GM19395 (cell line): Measurements from ENCODE around the gene SYTL3.

Experiments
- ATAC-seq: cut with Tn5 transposase; IDR thresholded peaks from one replicate; pipeline ENCODE4 v1.9.1; 2021; ENCODE audit warnings: mild to moderate bottlenecking, moderate library complexity; ENCODE audit not compliant: unreplicated experiment

SYTL3 gene

DNA sequence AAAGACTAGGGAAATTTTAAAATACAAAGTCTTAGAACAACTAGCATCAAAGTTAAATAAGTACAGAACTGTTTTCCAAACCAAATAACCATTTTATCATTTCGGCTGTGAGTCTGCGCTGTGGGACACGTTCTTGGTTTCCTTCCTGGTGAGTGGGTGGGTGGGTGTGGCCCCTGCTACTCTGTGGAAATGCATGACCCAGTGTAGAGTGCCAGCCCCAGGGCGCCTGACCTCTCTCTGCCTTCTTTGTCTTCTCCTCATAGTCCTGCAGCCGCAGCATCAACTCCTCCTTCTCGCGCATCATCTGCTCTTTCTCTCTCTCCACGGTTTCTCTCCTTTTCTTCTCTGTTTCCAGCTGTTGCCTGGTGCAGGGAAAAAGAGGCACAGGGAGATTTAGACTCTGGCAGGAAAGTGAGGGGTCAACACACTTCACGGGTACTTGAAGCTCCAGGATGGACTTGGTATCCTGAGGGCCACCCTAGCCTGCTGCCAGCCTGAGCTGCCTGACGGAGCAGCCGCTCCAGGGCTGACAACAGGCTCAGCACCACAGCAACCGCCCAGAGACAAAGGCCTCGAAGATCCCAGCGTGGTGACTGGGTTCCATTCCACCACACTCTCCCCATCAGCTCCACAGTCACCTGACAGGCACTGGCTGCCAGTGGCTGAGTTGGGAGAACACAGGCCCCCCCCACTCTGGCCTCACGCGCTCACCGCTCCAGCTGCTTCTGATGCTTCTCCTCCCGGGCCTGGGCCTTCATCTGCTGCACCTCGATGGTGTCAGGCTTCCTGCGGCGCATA lies 120.9 kb downstream of the SYTL3 start:
- ATAC-seq = no peak

DNA sequence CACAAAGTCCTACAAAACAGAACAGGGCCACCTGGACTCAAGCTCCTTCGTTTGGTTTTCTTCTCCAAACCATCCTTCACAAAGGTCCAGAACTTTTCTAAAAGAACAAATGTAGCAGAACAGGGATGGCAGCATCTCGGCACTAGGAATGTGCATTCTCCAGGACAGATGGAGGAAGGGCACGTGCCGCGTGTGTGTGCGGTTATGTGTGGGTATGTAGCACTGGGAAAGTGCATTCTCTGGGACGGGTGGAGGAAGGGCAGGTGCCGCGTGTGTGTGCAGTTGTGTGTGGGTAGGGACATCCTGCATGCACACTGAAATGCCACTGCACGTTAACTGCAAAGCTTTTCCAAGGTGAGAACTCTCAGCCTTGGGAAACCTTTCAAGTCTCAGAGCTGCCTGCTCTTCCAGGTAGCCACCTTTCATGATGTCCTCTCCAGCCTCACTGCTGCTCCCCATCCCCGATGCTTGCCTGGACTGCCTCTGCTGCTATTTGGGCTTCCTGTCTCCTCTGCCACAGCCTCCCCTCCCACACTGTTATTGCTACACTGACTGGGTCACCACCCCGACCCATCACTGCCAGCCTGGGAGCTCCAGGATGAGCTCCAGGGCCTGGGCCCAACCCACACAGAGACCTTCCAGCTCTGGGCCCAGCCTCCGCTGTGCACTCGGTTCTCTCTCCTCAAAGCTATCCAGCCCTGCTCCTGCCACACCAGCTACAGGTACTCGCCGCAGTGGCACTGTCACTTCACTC lies 121.7 kb downstream of the SYTL3 start:
- ATAC-seq = no peak

DNA sequence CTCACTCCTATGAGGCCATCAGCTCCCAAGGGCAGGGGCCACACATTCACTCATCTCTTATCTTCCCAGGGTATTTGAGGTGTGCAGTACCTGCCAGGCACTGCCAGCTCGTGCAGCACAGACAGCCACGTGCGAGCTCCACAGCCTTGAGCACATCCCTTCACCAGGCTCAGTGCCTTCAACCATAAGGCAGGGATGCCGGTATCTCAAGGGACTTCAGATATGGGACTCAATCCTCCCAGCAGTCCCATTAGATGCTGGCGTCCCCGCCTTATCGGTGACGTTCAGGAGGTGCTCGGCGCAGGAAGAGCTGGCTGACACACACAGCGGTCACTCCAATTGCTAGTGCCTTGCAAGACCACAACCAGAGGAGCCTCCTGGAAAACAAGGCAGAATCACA lies 122.3 kb downstream of the SYTL3 start:
- ATAC-seq = no peak

DNA sequence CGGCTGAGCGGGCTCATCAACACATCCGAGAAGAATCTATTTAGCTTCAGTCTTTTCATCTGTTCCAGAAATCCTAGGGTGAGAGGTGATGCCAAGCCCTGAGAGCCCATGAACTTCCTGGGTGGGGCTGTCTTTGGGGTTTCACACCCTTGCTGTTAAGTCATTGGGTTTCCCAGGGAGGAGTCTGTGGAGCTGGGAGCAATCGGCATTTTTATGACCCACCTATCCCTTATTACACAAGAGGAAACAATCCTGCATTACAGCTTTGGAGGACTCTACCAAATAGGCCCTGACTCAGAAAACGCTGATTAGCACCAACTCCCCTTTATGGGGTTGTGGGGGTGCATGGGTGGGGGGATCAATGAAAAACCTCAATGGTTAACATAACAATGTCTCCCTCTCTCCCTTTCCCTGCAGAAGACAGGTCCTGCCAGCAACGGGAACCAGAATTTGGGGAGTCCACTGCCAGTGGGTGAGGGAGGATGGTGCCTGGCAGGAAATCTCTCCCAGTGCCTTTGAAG lies 123.1 kb downstream of the SYTL3 start:
- no peak for ATAC-seq

DNA sequence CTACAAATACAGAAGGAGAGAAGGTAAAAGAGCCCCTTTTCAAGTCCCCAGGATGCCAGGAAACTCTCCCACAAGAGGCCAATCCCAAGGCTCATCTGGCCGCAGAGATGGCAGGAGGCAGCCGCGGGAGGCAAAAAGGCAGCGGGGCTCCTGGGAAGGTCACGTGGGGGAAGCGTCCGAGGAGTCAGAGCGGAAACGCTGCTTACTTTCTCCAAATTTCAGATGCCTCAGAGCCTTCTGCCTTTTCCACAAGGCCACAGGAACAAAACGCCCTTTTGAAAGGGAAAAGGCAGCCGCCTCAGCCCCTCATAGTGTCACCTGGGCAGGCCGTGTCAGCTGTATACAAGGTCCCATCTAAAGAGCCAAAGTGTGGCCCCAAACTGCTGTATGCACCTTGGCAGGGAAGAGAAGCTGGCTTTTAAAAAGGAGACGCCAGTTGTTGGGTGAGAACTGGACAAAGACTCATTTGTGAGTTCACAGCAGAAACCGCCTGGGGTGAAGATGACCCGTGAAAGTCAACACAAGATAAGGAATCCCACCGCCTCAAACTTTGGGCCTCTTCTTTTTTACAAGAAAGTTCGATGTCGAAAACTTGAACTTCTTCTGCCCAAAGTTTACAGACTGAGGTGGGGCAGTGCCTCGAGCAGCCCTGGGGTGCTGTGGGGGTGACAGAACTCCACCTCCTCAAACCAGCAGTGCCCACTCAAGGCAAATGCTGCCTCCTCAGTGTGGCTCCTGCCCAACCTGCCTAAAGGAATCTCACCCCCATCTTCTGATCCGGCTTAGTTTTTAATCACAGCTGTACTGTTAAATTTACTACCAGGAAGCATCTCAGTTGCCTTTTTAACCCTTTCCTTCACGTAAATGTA lies 124.0 kb downstream of the SYTL3 start:
- ATAC-seq = no peak

DNA sequence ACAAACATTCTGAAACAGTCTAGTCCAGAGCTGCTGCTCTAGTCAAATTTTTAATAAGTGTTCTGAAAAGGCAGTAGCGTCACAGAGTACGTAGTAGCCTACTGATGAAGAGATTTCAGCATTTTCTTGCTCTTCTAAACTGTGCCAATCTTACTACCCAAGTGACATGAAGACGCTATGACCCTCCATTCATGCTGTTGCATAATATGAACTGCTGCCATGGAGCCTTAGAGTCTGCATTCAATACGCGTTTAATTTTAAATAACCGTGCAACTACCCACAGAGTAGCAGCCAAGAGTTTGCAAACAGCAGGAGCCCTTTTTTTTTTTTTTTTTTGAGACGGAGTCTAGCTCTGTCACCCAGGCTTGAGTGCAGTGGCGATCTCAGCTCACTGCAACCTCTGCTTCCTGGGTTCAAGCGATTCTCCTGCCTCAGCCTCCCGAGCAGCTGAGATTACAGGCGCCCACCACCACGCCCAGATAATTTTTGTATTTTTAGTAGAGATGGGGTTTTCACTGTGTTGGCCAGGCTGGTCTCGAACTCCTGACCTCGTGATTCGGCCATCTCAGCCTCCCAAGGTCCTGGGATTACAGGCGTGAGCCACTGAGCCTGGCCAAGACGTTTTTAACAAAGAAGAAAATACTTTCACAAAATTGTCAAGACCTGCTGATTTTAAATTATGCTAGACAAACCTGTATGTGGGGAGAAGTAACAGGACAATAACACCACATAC lies 125.0 kb downstream of the SYTL3 start:
- ATAC-seq = no peak

DNA sequence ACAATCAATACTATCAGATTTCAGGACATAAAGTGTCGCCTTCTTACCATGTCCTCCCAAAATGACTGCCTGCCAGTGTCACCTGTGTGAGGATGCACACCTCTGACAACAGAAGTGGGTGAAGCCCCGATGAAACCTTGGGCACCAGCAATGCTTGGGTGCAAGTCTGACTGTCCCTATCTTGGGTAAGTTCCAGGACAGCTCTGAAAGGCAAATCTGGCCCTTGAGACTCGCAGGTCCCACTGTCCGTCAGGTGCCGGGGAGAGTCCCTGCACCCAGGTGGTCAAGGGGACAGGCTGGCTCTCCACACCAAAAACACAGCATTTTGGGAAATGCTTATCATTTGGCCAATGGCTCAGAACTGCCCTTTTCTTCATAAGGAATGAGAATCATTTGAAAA lies 126.0 kb downstream of the SYTL3 start:
- ATAC-seq = no peak

DNA sequence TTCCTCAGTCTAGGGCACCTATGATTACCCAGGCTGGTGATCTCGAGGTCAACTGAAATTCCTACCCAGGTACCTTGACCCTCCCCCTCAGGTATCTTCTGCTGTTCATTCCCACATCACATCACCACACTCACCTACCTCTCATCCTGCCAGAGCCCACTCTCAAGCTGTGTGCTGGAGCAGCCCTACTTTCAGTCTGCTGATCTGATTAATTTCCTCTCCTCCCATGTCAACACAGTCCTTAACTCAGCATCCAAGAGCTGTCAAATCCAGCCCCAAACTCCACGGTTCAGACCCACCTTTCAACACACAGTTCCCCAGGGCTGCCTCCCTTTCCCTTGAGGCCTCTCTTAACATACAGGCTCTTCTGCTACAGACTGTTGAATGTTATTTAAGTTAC lies 126.9 kb downstream of the SYTL3 start:
- ATAC-seq = no peak

DNA sequence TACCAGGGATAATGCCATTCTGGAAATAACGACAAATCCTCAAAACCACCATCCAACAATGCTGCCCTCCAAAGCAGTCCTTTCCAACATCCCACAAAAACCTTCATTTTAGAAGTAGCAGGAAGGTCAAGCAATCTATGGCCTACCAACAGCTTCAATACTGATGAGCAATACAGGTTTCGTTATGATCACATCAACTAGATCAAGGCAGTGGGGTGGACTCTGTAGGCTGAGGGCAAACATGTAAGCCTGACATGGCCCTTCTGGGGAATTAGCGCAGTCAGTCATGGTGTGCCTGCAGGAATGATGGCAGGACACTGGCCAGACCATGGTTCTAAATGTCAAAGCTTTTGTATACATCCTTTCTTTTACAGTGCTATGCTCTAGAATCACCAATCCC lies 127.7 kb downstream of the SYTL3 start:
- ATAC-seq = no peak

DNA sequence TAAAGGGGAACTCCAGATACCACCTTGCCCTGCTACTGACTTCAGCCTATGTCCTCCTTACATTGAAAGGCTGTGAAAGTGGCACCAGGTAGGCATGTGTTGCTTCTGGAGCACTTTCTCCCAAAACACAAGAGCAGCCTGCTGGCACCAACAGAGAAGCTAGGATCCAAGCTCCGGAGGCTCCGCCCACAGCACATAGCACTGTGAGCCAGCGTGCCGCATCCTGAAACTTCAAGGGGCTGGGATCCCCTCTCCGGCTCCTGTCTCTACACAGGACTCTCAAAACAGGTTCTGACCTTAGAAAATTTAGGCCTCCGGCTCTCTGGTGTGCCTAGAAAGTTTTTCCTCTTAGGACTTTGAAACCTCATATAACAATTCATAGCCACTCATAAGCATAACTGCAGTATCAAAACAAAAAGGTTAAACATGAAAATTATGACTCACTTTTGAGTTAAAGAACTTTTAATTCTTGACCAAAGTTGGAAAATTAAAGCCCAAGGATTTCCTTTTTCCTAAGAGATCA lies 128.2 kb downstream of the SYTL3 start:
- ATAC-seq = no peak

DNA sequence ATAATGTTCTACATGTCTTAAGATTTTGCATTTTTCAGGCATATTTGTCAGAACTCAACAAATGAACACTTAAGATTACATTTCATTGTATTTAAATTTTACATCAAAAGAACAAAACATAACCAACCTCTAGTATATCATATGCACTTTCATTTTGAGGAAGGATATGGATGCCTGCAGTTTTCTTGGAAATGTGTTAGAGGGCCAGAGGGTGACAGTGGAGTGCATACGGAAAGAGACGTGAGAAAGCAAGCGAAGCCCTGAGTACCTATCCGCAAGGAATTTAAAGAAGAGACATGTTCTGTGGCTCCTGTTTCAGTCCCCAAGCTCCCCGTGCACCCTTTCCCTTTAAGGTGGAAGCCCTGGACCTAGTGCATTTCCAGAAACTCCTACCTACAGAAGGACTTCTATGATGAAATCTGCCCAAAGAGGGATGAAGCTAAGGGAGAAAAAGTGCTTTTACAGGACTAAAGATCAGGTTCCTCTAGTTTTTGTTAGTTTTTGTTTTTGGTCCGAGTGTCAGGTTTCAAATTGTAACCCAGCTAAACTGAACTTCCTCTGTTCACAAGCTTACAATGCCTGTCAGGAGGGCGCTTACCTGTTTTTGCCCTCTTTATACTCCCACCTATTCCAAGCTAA lies 130.5 kb downstream of the SYTL3 start:
- ATAC-seq = no peak

DNA sequence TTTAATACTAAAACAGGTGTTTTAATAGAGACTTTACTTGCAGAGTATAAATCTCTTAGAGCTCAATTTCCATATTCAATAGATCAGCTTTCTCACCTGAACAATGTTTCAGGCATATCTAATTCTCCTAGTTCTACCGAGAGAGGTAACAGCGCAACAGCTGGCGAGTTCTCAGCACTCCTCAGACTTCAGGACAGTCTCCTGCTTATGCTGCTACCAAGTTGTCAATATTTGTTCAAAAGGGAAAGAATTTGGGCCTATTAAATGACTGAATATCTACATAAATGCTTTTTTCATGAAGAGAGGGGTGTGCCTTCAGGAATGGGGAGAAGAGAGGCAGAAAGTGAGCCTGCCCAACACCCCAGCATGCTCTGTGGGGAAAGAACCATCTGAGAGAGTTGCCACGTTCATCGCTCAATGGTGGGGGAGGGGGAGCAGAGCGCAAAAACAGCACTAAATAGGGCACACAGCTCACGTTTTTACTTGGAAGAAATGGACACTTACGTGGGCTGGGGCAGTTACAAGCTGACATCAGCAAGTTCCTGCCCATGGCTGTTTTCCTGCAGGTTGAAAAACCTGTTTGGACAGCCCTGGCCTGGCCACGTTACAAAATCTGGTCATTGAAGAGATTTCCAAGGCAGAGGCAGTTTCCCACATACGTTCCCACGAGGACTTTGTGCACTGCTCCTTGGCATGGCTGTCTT lies 131.3 kb downstream of the SYTL3 start:
- ATAC-seq = no peak

DNA sequence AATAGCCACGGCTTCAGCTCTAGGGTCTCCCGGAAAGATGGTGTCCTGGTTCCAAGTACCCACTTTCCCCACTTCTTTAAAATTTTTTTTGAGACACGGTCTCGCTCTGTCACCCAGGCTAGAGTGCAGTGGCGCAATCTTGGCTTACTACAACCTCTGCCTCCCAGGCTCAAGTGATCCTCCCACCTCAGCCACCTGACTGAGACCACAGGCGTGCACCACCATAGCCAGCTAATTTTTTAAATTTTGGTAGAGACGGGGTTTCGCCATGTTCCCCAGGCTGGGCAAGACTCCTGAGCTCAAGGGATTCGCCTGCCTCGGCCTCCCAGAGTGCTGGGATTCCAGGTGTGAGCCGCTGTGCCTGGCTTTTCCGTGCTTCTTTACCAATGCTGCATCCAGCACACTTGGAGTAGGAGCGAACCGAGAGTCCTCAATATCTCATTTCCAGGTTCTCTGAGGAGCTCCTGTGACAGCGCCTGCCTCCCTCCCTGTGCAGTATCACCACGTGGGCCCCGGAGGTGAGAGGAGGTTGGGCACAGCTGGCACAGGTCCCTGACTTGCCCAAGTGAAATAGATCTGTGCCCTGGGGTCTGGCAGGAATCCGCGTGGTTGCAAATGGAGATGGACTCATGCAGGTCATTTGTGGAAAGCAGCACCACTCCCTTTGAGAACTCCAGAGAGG lies 132.0 kb downstream of the SYTL3 start:
- no peak for ATAC-seq

DNA sequence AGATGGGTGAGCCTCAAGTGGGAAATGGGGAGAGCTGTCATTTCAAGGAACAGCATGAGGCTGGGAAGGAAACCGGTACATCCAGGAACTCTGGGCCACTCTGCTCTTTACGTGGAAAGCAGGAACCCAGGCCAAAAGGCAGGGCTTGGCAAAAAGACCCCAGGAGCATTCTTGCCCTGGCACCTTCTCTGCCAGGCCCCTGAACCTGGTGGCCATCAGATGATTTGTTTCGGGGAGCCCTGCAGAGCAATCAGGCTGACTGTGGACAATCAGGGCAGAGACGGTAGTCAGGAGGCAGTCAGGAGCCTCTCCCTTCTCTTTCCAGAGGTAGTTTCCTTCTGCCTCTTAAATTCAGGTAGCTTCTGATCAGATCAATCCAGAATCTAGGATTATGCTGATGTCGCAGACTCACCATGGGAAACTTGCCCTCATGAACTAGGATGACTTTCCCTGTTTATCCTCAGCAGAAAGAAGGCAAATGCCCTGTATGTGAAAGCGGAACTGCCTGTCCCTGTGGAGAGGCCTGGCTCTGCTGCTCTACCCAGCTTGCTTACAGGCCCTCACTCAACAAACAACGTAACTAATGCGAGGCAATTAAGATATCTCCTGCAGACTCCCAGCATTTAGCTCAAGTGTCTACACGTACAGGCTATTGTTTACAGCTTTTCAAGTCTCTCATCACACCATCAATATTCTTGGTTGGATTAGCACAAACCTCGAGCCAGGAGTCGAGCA lies 132.7 kb downstream of the SYTL3 start:
- no peak for ATAC-seq

DNA sequence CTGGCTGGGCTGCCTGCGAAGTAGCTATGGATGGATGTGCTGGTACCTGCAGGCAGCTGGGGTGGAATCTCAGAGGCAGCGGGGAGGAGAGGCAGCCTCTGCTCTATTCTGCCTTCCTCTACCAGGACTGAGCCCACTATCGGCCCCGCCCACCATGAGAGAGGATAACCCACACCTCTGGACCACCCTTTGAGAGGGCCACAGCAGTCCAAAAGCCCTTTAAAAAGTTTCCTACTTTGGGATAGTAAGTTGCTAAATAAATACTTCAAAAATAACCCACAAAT lies 133.3 kb downstream of the SYTL3 start:
- no peak for ATAC-seq

DNA sequence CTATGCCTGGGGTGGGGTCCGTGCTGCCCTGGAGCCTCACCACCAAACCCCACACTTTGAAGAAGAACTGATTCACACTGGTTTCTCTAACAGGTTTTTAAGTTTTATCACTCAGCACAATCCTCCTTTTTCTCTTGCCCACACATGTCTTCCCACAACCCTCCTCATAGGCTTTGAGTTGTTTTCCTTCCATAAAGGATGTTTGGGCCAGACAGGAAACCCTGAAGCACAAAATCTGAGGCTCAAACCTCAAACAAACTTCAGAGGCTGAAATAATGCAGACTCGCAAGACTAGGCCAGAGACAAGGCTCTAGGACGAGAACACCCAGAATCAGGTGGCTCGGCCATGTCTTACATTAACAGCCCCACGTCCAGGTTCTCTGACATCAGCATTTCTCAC lies 134.0 kb downstream of the SYTL3 start:
- ATAC-seq = no peak

DNA sequence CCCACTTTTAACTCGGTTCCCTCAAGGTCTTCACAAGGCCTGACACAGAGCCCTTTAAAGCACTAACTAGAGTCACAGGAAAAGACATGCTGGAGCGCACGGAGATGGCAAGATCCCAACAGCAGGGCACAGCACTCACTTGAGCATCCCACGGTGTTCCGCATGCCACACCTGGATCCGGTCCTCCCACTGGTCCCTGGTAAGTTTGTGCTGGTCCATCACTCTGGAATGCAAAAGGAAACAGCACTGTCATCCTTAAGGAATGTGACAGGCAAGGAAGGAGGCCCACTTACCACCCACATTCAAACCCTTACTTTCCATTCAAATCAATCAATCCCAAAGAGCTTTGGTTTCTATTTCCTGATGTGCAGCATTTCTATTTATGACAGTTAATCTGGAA lies 134.7 kb downstream of the SYTL3 start:
- no peak for ATAC-seq

DNA sequence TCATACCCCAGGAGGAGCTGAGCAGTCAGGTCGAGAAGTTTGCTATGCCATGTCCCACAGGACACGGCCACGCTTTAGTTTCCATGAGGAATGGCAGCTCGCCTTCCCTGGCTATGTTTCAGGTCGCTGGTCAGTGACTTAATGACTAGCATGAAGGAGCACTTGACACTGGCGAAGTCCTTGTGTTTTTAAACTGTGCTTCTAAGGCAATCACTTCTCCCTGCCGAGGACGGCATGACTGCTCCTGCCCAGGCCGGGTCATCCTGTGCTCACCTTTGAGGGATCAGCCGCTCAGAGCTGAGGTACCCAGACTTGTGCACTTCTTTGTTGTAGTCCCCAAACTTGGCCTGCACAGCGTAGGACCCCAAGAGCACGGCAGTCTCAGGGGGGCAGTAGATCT lies 135.2 kb downstream of the SYTL3 start:
- no peak for ATAC-seq
